Right kidney (tissue), 1 donor: ENCODE results near the gene IL16.

Source experiments
- DNase-seq: peaks from one replicate; pipeline ENCODE4 v3.0.0-alpha.2; 2016

IL16 gene

DNA sequence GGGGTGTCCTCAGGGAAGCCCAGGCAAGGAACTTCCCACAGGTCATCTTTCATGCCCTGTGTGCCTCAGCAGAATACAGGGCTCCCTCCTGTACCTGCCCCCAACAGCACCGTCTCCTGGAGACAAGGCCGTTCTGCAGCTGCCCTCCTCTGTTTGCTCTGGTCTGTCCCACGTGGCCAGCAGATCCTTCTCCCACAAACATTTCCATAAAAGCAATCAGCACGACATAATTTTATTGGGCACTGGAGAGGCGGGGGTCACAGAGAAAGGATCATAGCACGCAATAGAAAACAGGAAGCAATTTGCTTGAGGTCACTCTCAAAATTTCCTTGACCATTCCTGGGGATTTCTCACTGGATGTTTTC is 97.8 kb downstream of the IL16 start:
- peak; percentile 15 for DNase-seq

- DNase-seq: no peak
These were observed 98.9 kb downstream of the IL16 start for GRCh38 chr15:81295486-81296121.

DNA sequence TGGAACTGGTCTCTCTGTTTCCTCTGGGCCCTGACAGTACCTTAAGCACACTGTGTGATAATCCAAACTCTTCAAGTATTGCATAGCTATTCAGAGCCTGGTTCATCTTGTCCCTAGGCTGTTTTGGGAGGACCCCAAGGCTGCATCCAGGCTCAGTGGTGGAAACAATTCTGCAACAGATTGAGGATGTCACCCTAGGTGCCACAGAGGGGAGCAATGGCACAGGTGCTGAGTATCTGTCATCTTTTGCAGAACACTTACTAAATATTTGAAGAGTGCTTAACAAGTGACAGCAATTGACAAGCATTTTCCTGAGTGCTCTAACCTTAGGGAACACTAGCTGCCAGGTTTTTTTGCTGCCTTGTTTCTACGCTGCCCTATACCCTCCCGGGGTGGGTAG is 99.5 kb downstream of the IL16 start:
- no peak for DNase-seq

DNA sequence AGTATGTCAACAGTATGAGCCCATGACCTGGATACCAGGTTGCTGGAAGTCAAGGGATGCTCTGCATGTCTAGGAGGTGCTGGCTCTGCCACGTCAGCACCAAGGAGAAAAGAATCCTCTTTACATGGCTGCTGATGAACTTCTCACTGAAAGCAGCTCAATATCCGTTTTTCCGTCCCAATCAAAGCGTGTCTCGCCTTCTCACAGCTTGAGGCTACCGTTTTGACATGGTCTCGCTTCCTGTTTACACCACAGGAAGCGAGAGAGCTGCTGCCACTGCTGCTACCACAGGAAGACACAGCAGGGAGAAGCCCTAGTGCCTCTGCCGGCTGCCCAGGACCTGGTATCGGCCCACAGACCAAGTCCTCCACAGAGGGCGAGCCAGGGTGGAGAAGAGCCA is 100.0 kb downstream of the IL16 start:
- no peak for DNase-seq

GRCh38 chr15:81297147-81297572 is 100.5 kb downstream of the IL16 start:
- DNase-seq: no peak

DNA sequence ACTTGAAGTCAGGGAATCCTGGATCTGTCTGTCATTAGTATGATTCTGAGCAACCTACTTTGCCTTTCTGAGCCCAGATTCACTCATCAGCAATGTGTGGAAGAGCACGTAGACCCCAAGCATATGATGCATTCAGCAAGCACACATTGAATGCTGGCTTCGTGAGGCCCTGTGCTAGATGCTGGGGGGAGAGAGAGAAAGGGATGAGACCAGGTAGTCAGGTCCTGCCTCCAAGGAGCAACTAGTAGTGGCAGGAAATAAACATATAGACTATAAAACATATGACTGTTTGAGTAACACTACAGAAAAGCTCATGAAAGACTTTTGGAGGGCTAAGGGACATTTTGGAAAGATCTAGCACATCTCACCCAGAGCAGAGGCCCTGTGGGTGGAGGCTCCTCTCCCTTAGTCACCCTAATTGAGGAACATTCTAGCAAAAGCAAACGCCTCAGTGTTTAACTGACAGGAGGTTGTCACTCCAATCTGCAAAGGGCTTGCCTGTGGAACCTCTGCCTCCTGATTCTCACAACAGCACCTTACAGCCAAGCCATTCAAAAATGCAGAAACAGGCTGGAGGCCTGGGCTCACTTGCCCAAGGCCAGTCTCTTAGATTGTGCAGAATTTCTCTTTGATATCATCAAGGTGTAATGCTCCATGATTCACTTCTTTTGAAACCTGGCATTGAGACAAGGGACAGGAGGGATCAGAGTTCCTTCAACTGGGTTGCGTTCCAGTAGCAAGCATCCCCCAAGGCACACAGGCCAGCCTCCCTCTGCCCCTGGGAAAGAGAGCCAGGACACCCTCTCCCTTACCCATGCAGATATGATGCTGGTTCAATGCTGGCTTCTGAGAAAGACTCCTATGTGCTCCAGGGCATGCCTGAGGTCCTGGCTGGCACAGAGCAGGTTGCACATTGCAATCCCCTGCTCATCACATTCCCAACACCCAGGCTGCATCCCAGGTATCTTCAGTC is 101.2 kb downstream of the IL16 start:
- no peak for DNase-seq

DNA sequence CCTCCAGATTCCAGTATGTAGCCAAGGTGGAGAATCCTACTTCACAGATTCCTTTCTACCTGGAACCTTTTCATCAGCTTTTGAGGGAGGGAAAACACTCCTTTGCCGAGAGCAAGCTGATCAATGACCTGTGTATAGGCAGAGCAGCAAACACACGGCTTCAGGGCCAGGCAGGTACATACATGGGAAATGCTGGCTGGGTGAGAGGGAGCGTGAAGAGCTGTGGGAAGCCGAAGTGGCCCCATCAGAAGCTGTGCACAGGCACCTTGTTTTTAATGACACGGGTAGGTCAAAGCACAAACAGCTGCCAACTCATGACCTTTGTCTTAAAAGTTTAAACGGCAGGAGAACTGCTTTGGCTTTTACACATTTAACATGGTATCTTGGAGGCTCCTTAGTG is 101.9 kb downstream of the IL16 start:
- no peak for DNase-seq

GRCh38 chr15:81299156-81299555 is 102.5 kb downstream of the IL16 start:
- no peak for DNase-seq

GRCh38 chr15:81299630-81300273 is 103.1 kb downstream of the IL16 start:
- DNase-seq: no peak

DNA sequence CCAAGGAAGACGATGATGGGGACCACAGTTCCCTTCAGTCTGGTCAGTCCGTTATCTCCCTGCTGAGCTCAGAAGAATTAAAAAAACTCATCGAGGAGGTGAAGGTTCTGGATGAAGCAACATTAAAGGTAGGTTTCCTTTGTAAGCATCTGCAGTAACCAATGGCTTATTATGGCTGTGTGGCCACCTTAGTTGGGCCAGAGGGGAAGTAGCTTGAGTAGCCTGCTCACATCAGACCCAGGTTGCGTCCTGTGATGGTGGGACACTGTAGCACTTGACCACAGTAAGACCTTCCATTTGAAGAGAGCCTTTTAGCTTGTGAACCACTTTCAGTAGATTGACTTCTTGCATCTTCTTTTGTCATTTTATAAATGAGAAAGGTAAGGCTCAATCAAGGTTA is 104.7 kb downstream of the IL16 start:
- DNase-seq: no peak

- no peak for DNase-seq
These were observed 105.2 kb downstream of the IL16 start for GRCh38 chr15:81301815-81302399.

- no peak for DNase-seq
These were observed 106.0 kb downstream of the IL16 start for GRCh38 chr15:81302701-81303109.

DNA sequence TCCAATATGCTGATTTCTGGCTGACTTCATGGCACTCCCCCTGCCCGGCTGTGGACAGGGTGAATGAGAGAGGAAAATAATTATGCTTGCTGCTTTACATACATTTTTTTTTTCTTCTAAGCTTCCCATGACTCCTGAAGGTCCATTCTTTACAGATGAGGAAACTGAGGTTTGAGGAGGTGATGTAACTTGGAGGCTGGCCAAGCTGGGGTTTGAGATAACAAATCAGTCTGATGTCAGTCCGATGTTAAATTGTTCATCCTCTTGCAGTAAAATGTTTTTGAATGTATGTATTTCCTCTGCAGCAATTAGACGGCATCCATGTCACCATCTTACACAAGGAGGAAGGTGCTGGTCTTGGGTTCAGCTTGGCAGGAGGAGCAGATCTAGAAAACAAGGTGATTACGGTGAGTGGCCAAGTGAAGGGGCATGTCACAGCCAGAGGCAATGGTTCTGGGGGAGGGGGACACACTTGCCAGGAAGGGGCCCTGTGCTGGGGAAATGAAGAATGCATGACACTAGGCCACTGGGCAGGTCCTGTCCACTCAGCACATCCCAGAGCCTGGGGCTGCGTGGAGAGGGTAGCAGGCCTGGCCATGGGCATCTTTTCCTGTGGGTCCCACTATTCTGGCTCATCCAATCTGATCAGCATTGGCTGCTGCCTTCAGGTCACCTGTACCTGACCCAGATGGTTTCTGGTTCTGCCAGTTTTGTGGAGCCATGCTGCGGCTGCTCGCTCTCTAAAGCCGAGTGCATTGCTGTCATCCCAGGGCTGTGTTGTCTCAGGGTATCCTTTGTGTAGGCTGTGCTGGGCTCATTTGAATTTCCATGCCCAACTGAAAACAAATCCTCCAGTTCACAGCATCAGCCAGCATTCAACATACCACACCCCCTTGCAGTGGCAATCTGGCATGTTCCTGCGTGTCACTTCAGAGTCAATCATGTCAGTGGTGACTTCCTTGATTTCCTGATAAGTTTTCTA is 106.9 kb downstream of the IL16 start:
- DNase-seq: no peak

DNA sequence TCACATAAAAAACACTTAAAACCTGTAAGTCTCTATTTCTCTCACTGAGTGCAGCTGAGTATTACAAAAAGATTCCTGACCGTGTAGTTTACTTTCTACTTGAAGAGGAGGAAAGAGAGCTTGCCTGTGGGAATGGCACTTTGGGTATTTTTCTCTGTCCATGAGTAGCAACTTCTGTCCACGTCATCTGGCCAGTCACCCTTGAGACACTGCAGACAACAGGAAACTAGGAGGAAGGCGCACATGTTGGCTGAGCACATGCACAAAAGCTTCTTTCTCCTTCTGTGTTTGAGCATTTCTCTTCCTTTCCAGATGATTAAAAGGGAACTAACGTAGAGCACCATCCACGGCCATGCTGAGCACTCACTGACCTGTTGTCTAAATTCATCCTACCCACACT is 107.5 kb downstream of the IL16 start:
- DNase-seq: no peak

DNA sequence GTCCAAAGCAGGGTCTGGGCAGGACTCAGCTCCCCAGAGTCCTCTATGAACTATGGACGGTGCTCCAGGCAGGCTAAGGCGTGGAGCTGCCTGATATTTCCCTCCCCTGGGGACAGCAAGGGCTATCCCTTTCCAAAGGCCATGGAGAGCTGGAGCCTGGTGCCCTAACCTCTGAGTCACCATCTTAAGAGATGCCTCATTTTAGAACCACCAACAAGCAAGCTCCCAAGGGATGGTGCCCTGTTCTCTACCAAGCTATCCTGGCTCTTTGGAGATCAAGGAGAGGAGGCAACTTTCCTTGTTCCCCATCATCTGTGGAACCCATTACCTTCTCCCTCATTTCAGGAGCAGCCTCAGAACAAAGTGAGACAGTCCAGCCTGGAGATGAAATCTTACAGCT is 111.6 kb downstream of the IL16 start:
- DNase-seq: no peak

GRCh38 chr15:81309647-81310450 is 113.2 kb downstream of the IL16 start:
- no peak for DNase-seq

GRCh38 chr15:81310480-81310879 is 113.8 kb downstream of the IL16 start:
- DNase-seq: no peak

DNA sequence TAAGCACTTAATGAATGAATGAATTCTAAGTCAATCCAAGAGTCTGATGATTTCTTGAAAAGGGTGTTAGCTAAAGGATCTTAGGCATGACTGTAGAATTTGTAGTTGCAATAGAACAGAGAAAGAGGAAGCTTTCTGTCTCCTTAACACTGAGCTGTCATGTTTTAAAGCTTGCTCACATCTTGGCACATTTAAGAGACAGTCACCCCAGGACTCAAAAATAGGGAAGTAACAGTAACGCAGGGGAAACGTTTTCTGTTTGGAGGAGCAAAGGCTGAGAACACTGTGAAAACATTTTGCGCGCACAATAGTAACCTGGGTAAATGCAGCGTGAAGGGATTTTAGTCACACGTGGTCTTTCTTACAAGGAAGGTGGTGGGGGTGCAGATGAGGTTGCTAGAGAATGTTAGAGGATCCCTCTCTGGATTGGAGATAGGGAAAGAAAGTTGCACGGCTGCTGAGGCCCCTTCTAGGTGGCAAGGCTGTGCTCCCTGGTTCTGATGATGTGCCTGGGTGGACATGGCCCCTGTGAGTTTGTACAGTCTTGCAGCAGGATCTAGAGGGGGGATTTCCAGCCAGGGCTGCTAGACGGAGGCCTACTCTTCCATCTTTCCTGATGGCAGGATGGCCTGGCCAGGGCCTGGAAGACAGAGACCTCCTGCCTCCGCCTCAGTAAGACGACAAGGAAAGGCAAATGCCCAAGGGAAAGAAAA is 115.2 kb downstream of the IL16 start:
- no peak for DNase-seq

- DNase-seq: no peak
These were observed 116.3 kb downstream of the IL16 start for GRCh38 chr15:81312790-81313543.
